Activated effector memory CD4-positive, alpha-beta T cell treated with Interleukin-2 at 50 U/mL for 16 hours (primary cell): Measurements from ENCODE around the gene DIABLO.
A peak's percentile ranks its signal among the peaks of the same experiment; 100 is the strongest.
"Not testable (repeated sequence)": the region's sequence is repeated elsewhere in the genome, so short reads cannot be mapped to it uniquely, and the experiment has no call there.

Source experiments
- DNase-seq: peaks from one replicate; pipeline ENCODE4 v3.0.0-alpha.2; 2020

DIABLO gene

GRCh38 chr12:122225683-122226365 lies at the start of gene DIABLO:
Gene DIABLO (minus strand): TSS chr12:122226052. CDS start chr12:122226014, 38 bp downstream.
- DNase-seq, result peak; percentile 100

GRCh38 chr12:122275459-122275858 lies 49.6 kb upstream of the DIABLO start:
- no peak for DNase-seq

DNA sequence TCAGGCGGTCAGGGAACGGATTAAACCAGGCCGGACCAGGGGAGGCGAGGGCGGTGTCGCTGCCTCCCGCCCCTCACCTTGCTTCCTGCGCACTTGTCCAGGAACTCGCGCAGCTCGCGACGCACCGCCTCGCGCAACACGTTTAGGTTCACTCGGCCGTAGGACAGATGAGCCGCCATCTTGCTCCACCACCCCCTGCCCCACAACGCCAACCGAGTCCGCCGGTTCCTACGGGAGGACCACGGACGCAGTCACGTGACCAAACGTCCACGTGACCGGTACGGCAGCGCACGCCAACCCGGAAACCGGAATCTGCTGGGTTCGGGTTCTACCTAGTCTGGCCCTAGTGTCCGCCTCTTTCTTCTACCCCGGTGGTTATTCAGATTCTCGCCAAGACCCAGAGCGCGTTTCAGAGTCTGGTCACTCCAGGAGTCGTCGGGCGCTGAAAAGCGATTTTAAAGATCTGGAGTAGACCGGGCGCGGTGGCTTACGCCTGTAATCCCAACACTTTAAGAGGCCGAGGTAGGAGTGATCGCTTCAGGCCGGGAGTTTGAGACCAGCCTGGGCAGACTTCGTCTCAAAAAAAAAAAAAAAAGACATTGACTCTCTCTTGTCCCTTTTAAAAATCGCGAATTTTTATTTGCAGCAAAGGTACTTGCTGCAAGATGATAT lies 40.5 kb upstream of the DIABLO start, which contains the start of gene VPS33A:
VPS33A (minus strand) TSS at position 265 of the 672 bp plus-strand sequence; CDS start at position 179, 86 bp downstream.
- DNase-seq, result peak; percentile 86

- no peak for DNase-seq
These were observed 40.0 kb upstream of the DIABLO start for GRCh38 chr12:122265886-122266229.

DNA sequence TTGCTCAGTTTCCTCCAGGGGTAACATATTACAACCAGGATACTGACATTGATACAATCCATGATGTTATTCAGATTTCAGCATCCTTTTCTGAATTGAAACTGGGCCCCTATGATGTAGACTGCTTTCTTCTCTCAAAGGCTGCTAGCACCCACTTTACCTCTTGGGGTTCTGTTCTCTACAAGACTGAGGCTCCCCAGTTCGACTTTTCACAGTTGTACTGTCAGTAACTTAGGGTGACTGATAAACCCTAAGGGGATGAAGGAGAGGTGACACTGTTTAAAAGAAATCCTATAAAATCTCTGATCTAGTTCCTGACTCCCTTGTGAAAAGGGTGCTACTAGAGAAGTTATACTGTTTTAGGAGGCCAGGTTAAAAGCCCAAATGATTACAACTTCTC lies 39.6 kb upstream of the DIABLO start:
- no peak for DNase-seq

GRCh38 chr12:122260735-122261134 lies 34.9 kb upstream of the DIABLO start:
- DNase-seq, result not testable (repeated sequence)

DNA sequence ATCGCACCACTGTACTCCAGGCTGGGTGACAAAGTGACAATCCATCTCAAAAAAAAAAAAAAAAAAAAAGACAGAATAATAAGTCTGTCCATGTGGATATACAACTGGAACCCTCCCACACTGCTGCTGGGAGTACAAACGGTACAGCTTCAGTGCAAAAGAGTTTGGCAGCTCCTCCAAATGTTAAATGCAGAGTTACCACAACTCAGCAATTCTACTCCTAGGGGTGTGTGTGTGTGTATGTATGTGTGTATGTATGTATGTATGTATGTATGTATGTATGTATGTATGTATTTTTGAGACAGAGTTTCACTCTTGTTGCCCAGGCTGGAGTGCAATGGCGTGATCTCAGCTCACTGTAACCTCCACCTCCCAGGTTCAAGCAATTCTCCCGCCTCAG lies 33.1 kb upstream of the DIABLO start:
- not testable (repeated sequence) for DNase-seq

DNA sequence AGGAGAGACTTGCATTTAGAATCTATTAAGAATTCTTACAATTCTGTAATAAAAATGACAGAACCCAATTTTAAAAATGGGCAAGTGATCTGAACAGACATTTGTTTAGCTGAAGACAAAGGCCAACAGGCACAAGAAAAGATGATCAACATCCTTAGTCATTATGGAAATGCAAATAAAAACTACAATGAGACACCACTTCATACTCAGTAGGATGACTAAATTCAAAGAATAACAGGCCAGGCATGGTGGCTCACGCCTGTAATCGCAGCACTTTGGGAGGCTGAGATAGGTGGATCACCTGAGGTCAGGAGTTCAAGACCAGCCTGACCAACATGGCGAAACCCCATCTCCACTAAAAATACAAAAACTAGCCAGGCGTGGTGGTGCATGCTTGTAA lies 32.6 kb upstream of the DIABLO start:
- DNase-seq, result not testable (repeated sequence)

DNA sequence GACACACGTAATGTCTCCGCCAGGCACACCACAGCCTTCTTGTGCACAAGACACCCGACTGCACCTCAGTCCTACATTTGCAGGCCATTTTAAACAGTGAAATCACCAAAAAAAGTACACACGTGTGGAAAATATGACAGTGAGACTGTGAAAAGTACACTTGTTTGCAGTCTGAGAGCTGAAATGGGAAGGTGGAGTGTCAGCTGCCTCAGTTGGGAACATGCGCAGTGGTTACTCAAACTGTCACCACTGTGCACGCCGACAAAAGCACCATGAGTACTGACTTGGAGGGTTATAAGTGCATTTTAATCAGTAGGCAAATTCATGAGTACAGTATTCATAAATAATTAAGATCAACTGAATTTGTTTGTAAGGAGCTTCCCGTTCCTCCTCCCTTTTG lies 24.7 kb upstream of the DIABLO start:
- no peak for DNase-seq

- DNase-seq, result no peak
These were observed 24.2 kb upstream of the DIABLO start for GRCh38 chr12:122250047-122250446.

DNA sequence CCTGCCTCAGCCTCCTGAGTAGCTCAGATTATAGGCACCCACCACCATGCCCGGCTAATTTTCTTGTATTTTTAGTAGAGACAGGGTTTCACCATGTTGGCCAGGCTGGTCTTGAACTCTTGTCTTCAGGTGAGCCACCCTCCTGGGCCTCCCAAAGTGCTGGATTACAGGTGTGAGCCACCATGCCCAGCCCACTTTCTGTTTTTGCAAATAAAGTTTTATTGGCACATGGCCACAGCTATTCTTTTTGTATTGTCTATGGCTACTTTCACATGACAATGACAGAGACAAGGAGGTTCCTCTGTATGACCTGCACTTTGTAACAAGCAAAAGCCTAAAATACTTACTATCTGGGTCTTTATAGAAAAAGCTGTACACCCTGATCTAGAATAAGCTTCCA lies 19.7 kb upstream of the DIABLO start:
- no peak for DNase-seq

GRCh38 chr12:122244565-122245371 lies 18.9 kb upstream of the DIABLO start:
- DNase-seq, result peak; percentile 26

GRCh38 chr12:122243965-122244364 lies 18.1 kb upstream of the DIABLO start:
- DNase-seq, result peak; percentile 3

DNA sequence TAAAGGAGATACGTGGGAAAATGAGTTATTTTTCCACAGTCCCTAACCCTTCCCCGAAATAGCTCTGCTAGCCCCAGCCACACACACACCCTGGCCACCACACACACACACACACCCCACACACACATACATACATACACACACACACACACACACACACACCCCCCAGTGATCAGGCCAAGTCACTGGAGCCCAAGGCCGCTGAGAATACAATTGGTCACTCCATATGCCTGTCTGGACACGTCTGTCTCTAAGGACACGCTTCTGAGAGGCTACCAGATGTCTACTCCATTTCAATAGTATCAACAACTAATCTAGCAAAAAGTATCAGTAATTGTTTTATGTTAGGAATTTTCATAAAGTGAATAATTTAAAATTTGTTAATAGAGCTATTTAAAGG lies 13.0 kb upstream of the DIABLO start:
- DNase-seq, result no peak

DNA sequence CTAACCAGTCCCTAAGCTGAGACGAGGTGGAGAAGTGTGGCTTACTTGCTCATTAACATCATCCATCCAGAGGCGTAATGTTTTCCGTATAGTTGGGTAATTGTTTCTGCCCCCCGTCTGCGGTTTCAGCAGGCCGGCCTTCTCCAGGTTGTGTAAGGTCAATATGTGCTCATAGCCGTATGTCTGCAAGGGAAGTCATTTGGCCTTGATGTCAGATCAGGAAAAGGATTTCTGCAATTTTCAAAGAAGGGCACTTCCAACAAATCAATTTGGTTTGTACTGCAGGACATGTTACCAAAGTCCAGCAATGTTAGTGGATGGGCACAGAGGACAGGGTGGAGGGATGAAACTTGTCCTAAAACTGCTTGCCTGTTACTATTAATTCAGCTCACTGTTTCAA lies 9.9 kb upstream of the DIABLO start:
- no peak for DNase-seq

DNA sequence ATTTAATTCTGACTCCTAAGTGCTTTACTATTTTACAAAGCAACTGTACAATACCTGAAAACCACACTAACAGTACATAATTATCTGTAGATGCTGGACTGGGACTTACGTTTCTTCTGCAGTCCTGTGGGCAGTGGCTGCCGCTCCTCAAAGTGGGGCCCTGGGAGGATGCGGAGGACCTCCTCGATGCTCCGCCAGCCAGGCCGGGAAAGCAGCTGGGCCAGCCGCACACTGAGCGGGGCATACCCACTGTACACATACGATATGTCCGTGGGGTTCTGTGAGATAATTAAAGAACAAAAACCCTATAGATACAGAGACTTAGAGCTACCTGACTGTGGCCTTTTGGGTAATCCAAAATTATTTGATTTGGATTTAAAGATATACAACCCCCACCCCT lies 6.8 kb upstream of the DIABLO start:
- no peak for DNase-seq

- no peak for DNase-seq
These were observed 4.9 kb upstream of the DIABLO start for GRCh38 chr12:122230798-122231197.

DNA sequence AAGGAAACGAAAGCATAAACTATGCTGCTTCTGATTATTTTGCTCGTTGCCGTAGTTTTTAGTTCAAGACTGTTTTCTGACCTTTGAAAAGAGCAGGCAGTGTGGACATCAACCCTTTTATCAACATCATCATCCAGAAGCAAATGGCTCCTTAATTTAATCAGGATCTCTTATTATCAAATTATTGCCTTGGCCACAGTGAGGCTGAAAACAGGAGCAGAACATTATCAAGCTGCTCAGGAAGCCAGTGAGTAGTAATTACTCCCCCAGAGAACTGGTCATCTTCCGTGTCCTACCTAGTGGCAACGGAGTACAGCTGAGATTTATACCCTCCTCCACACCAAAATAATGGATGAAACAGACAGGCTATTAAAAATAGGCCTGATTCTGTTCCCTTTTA lies 2.2 kb upstream of the DIABLO start:
- DNase-seq, result no peak

GRCh38 chr12:122227341-122227740 lies 1.5 kb upstream of the DIABLO start:
- peak; percentile 22 for DNase-seq

DNA sequence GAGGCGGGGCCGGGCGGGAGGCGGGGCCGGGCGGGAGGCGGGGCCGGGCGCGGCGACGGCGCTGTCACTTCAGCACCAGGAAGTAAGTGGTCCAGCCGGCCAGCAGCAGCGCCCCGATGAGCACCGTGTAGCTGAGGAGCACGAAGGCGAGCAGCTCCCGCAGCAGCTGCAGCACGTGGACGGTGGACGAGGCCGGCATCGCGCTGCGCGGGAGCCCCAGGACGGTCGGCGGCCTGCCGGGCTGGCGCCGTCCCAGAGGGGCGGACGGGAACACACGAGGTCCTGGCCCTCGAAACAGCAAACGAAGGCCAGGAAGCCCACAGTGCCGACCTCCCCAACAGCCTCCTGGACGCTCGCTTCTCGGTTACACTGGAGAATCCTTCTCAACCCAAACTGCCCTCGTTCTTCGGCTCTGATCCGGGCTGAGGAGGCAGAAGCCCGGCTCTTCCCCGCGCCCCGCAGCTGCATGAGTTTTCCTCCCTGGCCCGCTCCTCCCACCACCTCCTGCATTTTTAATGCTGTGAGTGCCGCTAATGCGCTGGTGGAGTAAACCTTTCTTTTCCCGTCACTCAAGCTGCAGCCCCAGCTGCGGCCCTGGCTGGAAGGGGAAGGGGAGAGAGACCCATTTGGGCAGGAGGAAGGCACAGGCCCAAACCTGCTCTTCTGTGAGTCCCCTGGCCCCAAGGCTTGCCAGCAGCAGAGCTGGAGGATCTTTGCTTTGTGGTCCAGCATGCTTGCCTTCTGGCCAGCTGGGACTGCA lies 694 bp upstream of the DIABLO start:
- no peak for DNase-seq

DNA sequence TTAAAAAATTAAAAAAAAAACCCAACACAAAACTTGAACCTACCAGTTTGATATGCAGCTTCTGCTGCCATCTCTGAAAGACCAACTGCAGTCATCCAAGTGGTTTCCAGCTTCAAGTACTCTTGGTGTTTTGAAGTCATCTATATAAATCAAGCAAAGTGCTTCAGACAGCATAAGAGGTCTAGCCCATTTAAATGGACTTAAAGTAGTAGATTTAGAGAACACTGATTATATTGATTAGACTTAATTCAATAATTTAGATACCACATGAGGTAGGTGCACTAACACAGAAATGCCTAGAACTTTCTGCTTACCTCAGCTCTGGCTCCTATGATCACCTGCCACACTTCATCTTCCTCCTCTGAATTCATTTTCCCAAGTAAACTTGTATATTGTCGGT lies 9.4 kb downstream of the DIABLO start:
- DNase-seq, result no peak

GRCh38 chr12:122215771-122216170 lies 10.1 kb downstream of the DIABLO start:
- no peak for DNase-seq
